ENCODE measurements around the gene BPTF. TPM values are rescaled to one million over a fixed set of nuclear protein-coding genes. Genes with fewer than 3 reads are reported as not detected.
A peak's percentile ranks its signal among the peaks of the same experiment; 100 is the strongest.

Gene BPTF
- total and polyA plus RNA-seq, 2 of the 8 experiments (the other 6 are each of a cell fraction or from before 2014, with no cell fraction given), result 107 to 228 TPM

DNA sequence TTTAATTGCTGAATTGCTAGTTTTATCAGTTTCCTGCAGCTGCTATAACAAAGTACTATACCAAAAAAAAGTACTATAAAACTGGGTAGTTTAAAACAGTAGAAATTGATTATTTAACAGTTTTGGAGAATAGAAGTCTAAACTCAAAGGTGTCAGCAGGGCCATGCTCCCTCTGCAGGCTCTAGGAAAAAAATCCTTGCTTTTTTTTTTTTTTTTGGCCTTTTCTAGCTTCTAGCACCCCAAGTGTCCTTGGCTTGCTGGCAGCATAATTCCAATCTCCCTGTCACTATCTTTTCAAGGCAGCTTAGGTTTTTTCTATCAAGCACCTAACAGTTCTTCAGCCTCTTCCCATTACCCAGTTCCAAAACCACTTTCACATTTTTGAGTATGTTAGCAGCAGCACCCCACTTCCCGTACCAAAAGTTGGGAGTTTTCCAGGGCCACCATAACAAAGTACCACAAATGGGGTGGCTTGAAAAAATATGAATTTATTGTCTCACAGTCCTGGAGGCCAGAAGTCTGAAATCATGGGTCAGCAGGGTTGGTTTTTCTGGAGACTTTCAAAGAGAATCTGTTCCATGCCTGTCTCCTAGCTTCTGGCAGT is 37.4 kb downstream of the BPTF start:
- Histone ChIP-seq H3K56ac (replicated peaks; ENCODE audit: insufficient read length, low read depth, low read length) (no peak overlapping the region), H3K4me1 (replicated peaks in 1 of 4; ENCODE audit: control insufficient read depth in 3 of 4, insufficient read depth in 4 of 4, low read length in 3 of 4) (no peaks in the 10 kb centered on the region), H2BK12ac (ENCODE audit: low read depth, low read length) (no peak overlapping the region), H3K36me3 (ENCODE audit: control insufficient read depth in 2 of 4, insufficient read depth in 4 of 4, low read length in 3 of 4) (peaks cover 0 to 13% (median 5%) of the 10 kb centered on the region in 4 experiments; a peak in 4 of 8 replicates), H2BK15ac (ENCODE audit: low read length) (no peak overlapping the region), H3K4ac (replicated peaks; ENCODE audit: insufficient read length, low read depth, low read length) (no peak overlapping the region), H4K5ac (ENCODE audit: insufficient read length, low read depth, low read length) (no peak overlapping the region), H3K79me2 (ENCODE audit: control insufficient read depth in 1 of 2, insufficient read depth in 2 of 2, low read length in 2 of 2) (peaks cover 27 to 98% of the 10 kb centered on the region in 2 experiments; a peak in 3 of 4 replicates), H2BK5ac (ENCODE audit: low read depth, low read length) (no peak overlapping the region), H2AK5ac (ENCODE audit: low read depth, low read length) (no peak overlapping the region), H3K27me3 (replicated peaks in 1 of 4; ENCODE audit: control insufficient read depth in 3 of 4, extremely low read depth in 1 of 4, insufficient read depth in 3 of 4, low read length in 3 of 4) (no peaks in the 10 kb centered on the region), H3K9me3 (ENCODE audit: insufficient read depth in 2 of 2, low read depth in 1 of 2, low read length in 1 of 2) (no peaks in the 10 kb centered on the region), H3K23ac (ENCODE audit: insufficient read length) (no peak overlapping the region), H4K91ac (replicated peaks; ENCODE audit: insufficient read length, low read length) (no peak overlapping the region), H2AFZ (ENCODE audit: low read length) (no peak overlapping the region), H3K23me2 (ENCODE audit: low read depth, low read length) (no peaks in the 10 kb centered on the region), H3K4me3 (ENCODE audit: extremely low read depth in 1 of 4, insufficient read depth in 2 of 4, low read depth in 3 of 4, low read length in 4 of 4) (no peak overlapping the region), H2BK20ac (ENCODE audit: low read length) (no peak overlapping the region), H3K18ac (ENCODE audit: extremely low read depth, low read length) (no peak overlapping the region), H3K4me2 (ENCODE audit: insufficient read depth in 1 of 2, low read depth in 2 of 2, low read length in 2 of 2) (no peak overlapping the region), H3K14ac (ENCODE audit: insufficient read length) (no peak overlapping the region), H4K20me1 (replicated peaks in 1 of 2; ENCODE audit: control insufficient read depth in 1 of 2, insufficient read depth in 2 of 2, low read length in 2 of 2) (peaks cover 17 to 21% of the 10 kb centered on the region in 2 experiments), H3K79me1 (ENCODE audit: low read depth, low read length) (peaks cover 8% of the 10 kb centered on the region; the same call in 1 of the 2 replicates), H3K9ac (replicated peaks in 1 of 4; ENCODE audit: extremely low read depth in 1 of 4, low read depth in 3 of 4, low read length in 3 of 4) (no peak overlapping the region), H3K27ac (ENCODE audit: low read depth, low read length) (no peak overlapping the region), H2BK120ac (replicated peaks; ENCODE audit: low read depth, low read length) (no peak overlapping the region), H4K8ac (ENCODE audit: extremely low read depth, insufficient read depth, low read length) (no peak overlapping the region)
- CTCF ChIA-PET (ENCODE audit: partially characterized antibody), result interaction anchor here (0.8 to 2.2 kb wide), 3 partner anchors 12 to 62 kb away, joined by 3 to 8 read pairs (median 7); no protein-coding TSS in a partner anchor
- POLR2A ChIA-PET (ENCODE audit: partially characterized antibody), result no interaction called here
- TF ChIP-seq, protein P1, sequence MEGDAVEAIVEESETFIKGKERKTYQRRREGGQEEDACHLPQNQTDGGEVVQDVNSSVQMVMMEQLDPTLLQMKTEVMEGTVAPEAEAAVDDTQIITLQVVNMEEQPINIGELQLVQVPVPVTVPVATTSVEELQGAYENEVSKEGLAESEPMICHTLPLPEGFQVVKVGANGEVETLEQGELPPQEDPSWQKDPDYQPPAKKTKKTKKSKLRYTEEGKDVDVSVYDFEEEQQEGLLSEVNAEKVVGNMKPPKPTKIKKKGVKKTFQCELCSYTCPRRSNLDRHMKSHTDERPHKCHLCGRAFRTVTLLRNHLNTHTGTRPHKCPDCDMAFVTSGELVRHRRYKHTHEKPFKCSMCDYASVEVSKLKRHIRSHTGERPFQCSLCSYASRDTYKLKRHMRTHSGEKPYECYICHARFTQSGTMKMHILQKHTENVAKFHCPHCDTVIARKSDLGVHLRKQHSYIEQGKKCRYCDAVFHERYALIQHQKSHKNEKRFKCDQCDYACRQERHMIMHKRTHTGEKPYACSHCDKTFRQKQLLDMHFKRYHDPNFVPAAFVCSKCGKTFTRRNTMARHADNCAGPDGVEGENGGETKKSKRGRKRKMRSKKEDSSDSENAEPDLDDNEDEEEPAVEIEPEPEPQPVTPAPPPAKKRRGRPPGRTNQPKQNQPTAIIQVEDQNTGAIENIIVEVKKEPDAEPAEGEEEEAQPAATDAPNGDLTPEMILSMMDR (IDR thresholded peaks at IDR 0.05; ENCODE audit: control extremely low read depth in 1 of 3, insufficient read depth in 1 of 3, low read depth in 1 of 3, low read length in 3 of 3), result peak in 1 of 3 experiments; percentile 15; a peak in 2 of 4 replicates
- TF ChIP-seq RAD21 (IDR thresholded peaks at IDR 0.05 in 1 of 2, conservative IDR thresholded peaks at IDR 0.05 in 1 of 2; ENCODE audit: low read depth in 2 of 2, low read length in 2 of 2), result no peak; a peak in 1 of 4 replicates
- no peak for FAIRE-seq
- DNase-seq (ENCODE audit: low read depth in 1 of 2, low spot score in 2 of 2), result no peak
- whole genome bisulfite sequencing, 2 experiments (ENCODE audit: extremely low coverage in 1 of 2, insufficient coverage in 1 of 2, insufficient read length in 1 of 2, insufficient replicate concordance in 2 of 2, low coverage in 1 of 2, low lambda C conversion rate in 2 of 2, missing lambda C conversion rate in 1 of 2), result 94% methylated on average over 1 of the region's 1 CpG; no CpG with 5 or more reads in 1 of the 2 experiments
